Common myeloid progenitor, CD34-positive (primary cell): Measurements from ENCODE around the gene TOR1B.

Experiments used
- CTCF ChIA-PET: fragments of 350-600 bp; sonication (Branson Sonifier 250); formaldehyde crosslinking; loops from one replicate; lab custom pipeline; 2021; ENCODE audit warnings: antibody characterized with exemption; lab: Charles Lee
- POLR2A ChIA-PET: fragments of 350-600 bp; sonication (Branson Sonifier 250); formaldehyde crosslinking; loops from one replicate; lab custom pipeline; 2021; ENCODE audit warnings: antibody characterized with exemption; lab: Charles Lee
- DNase-seq, 3 donors: peaks; one replicate each; pipeline versions ENCODE4 v3.0.0 to v3.0.0-alpha.2; 2013
- H3K27ac ChIP-seq, 2 experiments: 1 replicate in 1 of 2; 2 replicates in 1 of 2; pipeline ENCODE4 v1.7.0; 2013; ENCODE audit warnings: inconsistent platforms in 2 of 2, low read length in 2 of 2, mild to moderate bottlenecking in 2 of 2, low read depth in 1 of 2, moderate library complexity in 1 of 2; ENCODE audit not compliant: severe bottlenecking in 2 of 2, insufficient read depth in 1 of 2, poor library complexity in 1 of 2
- H3K27me3 ChIP-seq, 5 experiments: replicated peaks in 2 of 5; 1 replicate in 3 of 5; 2 replicates in 2 of 5; pipeline versions ENCODE4 v1.6.1 to v1.7.0; 2013; ENCODE audit warnings: low read length in 4 of 5, mild to moderate bottlenecking in 2 of 5, moderate library complexity in 2 of 5, inconsistent platforms in 1 of 5; ENCODE audit not compliant: insufficient read depth in 5 of 5, control insufficient read depth in 4 of 5
- H3K36me3 ChIP-seq, 4 experiments: 1 replicate in 2 of 4; 2 replicates in 2 of 4; pipeline versions ENCODE4 v1.6.1 to v1.7.0; 2013; ENCODE audit warnings: low read length in 3 of 4, control low read depth in 1 of 4, mild to moderate bottlenecking in 1 of 4; ENCODE audit not compliant: control insufficient read depth in 4 of 4, insufficient read depth in 4 of 4
- H3K4me1 ChIP-seq, 4 experiments: 1 replicate in 3 of 4; 2 replicates in 1 of 4; pipeline versions ENCODE4 v1.6.1 to v1.7.1; 2013; ENCODE audit warnings: low read length in 3 of 4, mild to moderate bottlenecking in 3 of 4, control low read depth in 1 of 4, inconsistent platforms in 1 of 4, moderate library complexity in 1 of 4; ENCODE audit not compliant: control insufficient read depth in 4 of 4, insufficient read depth in 4 of 4; ENCODE audit errors: control extremely low read depth in 1 of 4
- H3K4me3 ChIP-seq, 7 experiments: 1 replicate in 4 of 7; 2 replicates in 3 of 7; pipeline versions ENCODE4 v1.5.1 to v1.7.0; 2013; ENCODE audit warnings: mild to moderate bottlenecking in 7 of 7, low read length in 6 of 7, moderate library complexity in 6 of 7, inconsistent platforms in 2 of 7, low read depth in 2 of 7, control low read depth in 1 of 7; ENCODE audit not compliant: insufficient read depth in 4 of 7, control insufficient read depth in 1 of 7; ENCODE audit errors: extremely low read depth in 1 of 7
- H3K9me3 ChIP-seq, 5 experiments: 1 replicate in 4 of 5; 2 replicates in 1 of 5; pipeline versions ENCODE4 v1.6.1 to v1.7.1; 2013; ENCODE audit warnings: low read length in 4 of 5, mild to moderate bottlenecking in 2 of 5, inconsistent platforms in 1 of 5, low read depth in 1 of 5, moderate library complexity in 1 of 5; ENCODE audit not compliant: control insufficient read depth in 4 of 5, insufficient read depth in 2 of 5; ENCODE audit errors: control extremely low read depth in 1 of 5
- WGBS: methylation state at CpG from one replicate; pipeline ENCODE4 v1.1.5; 2013; ENCODE audit not compliant: insufficient coverage; 5-methylcytosine and 5-hydroxymethylcytosine counted together

TOR1B gene

GRCh38 chr9:129854588-129855110 is 51.7 kb downstream of the TOR1B start:
- Histone ChIP-seq H3K27ac (no peak overlapping the region), H3K36me3 (peaks cover 31 to 88% (median 69%) of the 10 kb centered on the region in 4 experiments), H3K9me3 (no peaks in the 10 kb centered on the region), H3K4me1 (peaks cover 0 to 6% (median 2%) of the 10 kb centered on the region in 4 experiments), H3K27me3 (no peaks in the 10 kb centered on the region), H3K4me3 (no peak overlapping the region)
- DNase-seq: peak in 2 of 3 donors; percentile 36 to 66
- ChIA-PET POLR2A (no interaction called here), CTCF (interaction anchor here (1.2 to 1.4 kb wide), 2 partner anchors 24 to 30 kb away, joined by 3 to 5 read pairs; no protein-coding TSS in a partner anchor)
- 63% methylated on average over 1 of the region's 4 CpGs for WGBS

- H3K9me3 ChIP-seq: no peaks in the 10 kb centered on the region
- ChIA-PET POLR2A (no interaction called here), CTCF (interaction anchor here (0.9 kb wide), 1 partner anchor 20 kb away, joined by 5 read pairs; no protein-coding TSS in a partner anchor)
- no peak overlapping the region for H3K27ac ChIP-seq
- H3K27me3 ChIP-seq: no peaks in the 10 kb centered on the region
- H3K36me3 ChIP-seq: peaks cover 27 to 76% (median 64%) of the 10 kb centered on the region in 4 experiments
- H3K4me3 ChIP-seq: no peak overlapping the region
- no peak for DNase-seq
- 84% methylated on average over 6 of the region's 7 CpGs for WGBS
- peaks cover 4 to 31% (median 21%) of the 10 kb centered on the region in 4 experiments for H3K4me1 ChIP-seq
These were observed 54.2 kb downstream of the TOR1B start for GRCh38 chr9:129857207-129857606.

- DNase-seq: no peak
- Histone ChIP-seq H3K36me3 (peaks cover 19 to 66% (median 55%) of the 10 kb centered on the region in 4 experiments), H3K27ac (peak overlapping the region in 1 of 2 experiments; percentile 59), H3K4me3 (no peak overlapping the region), H3K9me3 (no peaks in the 10 kb centered on the region), H3K4me1 (peaks cover 5 to 42% (median 28%) of the 10 kb centered on the region in 4 experiments), H3K27me3 (no peaks in the 10 kb centered on the region)
- POLR2A ChIA-PET: no interaction called here
- WGBS: 87% methylated on average over 10 of the region's 11 CpGs
- CTCF ChIA-PET: interaction anchor here (0.6 to 1.5 kb wide), 4 partner anchors 13 to 242 kb away, joined by 3 to 5 read pairs (median 4); no protein-coding TSS in a partner anchor
These were observed 55.4 kb downstream of the TOR1B start for GRCh38 chr9:129858167-129858962.
